Measurements from ENCODE around the gene TOMM34. TPM values are rescaled to one million over a fixed set of nuclear protein-coding genes. Genes with fewer than 3 reads are reported as not detected.

TOMM34 gene
- total RNA-seq, 1 experiment from 2014 or later, result 35.9 TPM

GRCh38 chr20:44897133-44897532 lies 63.1 kb downstream of the TOMM34 start:
- no peak overlapping the region for H3K4me3 Mint-ChIP-seq
- peaks cover 17% of the 10 kb centered on the region for H3K4me1 Mint-ChIP-seq
- CTCF ChIA-PET, result interaction anchor here (0.7 to 1.9 kb wide), 4 partner anchors 9 to 150 kb away, joined by 4 to 5 read pairs (median 4); partner anchors contain the start of gene PABPC1L
- no peak for TF ChIP-seq CBFB (CRISPR knock-in tag; IDR thresholded peaks at IDR 0.05; ENCODE audit: low read depth)
- no peak for TF ChIP-seq ATF2 (CRISPR knock-in tag; IDR thresholded peaks at IDR 0.05; ENCODE audit: borderline replicate concordance, low read depth)
- TF ChIP-seq ZBTB43 (CRISPR knock-in tag; IDR thresholded peaks at IDR 0.05), result no peak
- no peak for TF ChIP-seq SMAD4 (CRISPR knock-in tag; IDR thresholded peaks at IDR 0.05)
- no peak for TF ChIP-seq NR2C2 (CRISPR knock-in tag; IDR thresholded peaks at IDR 0.05)
- no peak for TF ChIP-seq FOXP4 (CRISPR knock-in tag; IDR thresholded peaks at IDR 0.05)
- TF ChIP-seq TEAD1 (CRISPR knock-in tag; IDR thresholded peaks at IDR 0.05), result no peak
- TF ChIP-seq E2F5 (CRISPR knock-in tag; IDR thresholded peaks at IDR 0.05), result no peak
- no peak for TF ChIP-seq ZNF263 (CRISPR knock-in tag; IDR thresholded peaks at IDR 0.05; ENCODE audit: low read depth)
- TF ChIP-seq ZNF512 (CRISPR knock-in tag; IDR thresholded peaks at IDR 0.05; ENCODE audit: borderline replicate concordance), result no peak
- TF ChIP-seq ZNF423 (CRISPR knock-in tag; IDR thresholded peaks at IDR 0.05), result no peak
- TF ChIP-seq HMGA2 (CRISPR knock-in tag; IDR thresholded peaks at IDR 0.05), result no peak
- TF ChIP-seq MLX (CRISPR knock-in tag; IDR thresholded peaks at IDR 0.05), result no peak
- no peak for TF ChIP-seq ZNF281 (CRISPR knock-in tag; IDR thresholded peaks at IDR 0.05)
- TF ChIP-seq CDX4 (CRISPR knock-in tag; IDR thresholded peaks at IDR 0.05; ENCODE audit: borderline replicate concordance), result no peak
- TF ChIP-seq SMAD3 (CRISPR knock-in tag; IDR thresholded peaks at IDR 0.05; ENCODE audit: borderline replicate concordance), result no peak
- no peak for TF ChIP-seq MYBL2 (CRISPR knock-in tag; IDR thresholded peaks at IDR 0.05)
- no peak for TF ChIP-seq ZNF416 (CRISPR knock-in tag; IDR thresholded peaks at IDR 0.05)
- no peak for TF ChIP-seq CTCF (IDR thresholded peaks at IDR 0.05)
- no peak for TF ChIP-seq JUN (CRISPR knock-in tag; IDR thresholded peaks at IDR 0.05)
- DNase-seq (ENCODE audit: low spot score) (no peak), ATAC-seq (no peak)
- H3K27ac Mint-ChIP-seq, result no peak overlapping the region
- H3K36me3 Mint-ChIP-seq, result peaks cover 11% of the 10 kb centered on the region
- no peaks in the 10 kb centered on the region for H3K9me3 Mint-ChIP-seq
- H3K27me3 Mint-ChIP-seq (ENCODE audit: low read depth), result no peaks in the 10 kb centered on the region
- POLR2A ChIA-PET, result no interaction called here
